GM18505 (cell line): ENCODE measurements around the gene UNK.
"Not testable (repeated sequence)": the region's sequence is repeated elsewhere in the genome, so short reads cannot be mapped to it uniquely, and the experiment has no call there.

Experiments used
- ATAC-seq: cut with Tn5 transposase; IDR thresholded peaks from one replicate; pipeline ENCODE4 v1.9.1; 2021; ENCODE audit not compliant: unreplicated experiment
- POLR2A ChIP-seq: IDR thresholded peaks from 4 replicates; pipeline ENCODE4 v1.6.1; 2011; ENCODE audit warnings: borderline replicate concordance; ENCODE audit not compliant: insufficient read depth, insufficient read length; ENCODE audit errors: extremely low read depth

Gene UNK

DNA sequence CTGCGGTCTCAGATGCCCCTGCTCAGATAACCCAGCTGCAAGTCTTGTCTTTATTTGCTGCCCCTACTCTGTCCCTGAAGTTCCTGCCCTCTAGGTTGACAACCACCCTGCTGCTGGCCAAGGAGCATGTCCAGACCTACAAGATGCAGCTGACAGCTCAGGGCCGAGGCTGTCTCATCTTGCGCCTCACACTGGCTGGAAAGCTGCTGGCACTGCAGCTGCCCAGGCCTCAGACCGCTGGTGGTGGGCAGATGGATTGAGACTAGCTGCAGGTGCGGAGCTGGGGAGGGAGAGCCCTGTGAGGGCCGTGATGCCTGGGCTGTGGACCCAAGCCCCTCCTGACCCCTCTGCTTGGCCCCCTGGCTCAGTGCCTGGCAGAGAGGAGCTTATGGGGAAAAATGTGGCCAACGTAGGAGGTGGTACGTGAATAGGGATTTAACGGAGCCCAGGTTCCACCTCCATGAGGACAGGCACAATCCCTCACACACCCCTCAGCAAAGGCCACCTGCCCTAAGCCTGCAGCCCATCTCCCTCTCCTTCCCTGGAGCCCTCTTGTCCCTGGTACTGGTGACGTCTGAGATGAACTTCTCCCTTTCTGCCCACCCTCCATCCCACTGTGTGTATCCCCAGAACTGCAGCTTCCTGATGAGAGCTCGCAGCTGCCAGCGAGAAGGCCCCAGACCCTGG lies 11.3 kb upstream of the UNK start:
- TF ChIP-seq POLR2A, result no peak
- ATAC-seq, result no peak

DNA sequence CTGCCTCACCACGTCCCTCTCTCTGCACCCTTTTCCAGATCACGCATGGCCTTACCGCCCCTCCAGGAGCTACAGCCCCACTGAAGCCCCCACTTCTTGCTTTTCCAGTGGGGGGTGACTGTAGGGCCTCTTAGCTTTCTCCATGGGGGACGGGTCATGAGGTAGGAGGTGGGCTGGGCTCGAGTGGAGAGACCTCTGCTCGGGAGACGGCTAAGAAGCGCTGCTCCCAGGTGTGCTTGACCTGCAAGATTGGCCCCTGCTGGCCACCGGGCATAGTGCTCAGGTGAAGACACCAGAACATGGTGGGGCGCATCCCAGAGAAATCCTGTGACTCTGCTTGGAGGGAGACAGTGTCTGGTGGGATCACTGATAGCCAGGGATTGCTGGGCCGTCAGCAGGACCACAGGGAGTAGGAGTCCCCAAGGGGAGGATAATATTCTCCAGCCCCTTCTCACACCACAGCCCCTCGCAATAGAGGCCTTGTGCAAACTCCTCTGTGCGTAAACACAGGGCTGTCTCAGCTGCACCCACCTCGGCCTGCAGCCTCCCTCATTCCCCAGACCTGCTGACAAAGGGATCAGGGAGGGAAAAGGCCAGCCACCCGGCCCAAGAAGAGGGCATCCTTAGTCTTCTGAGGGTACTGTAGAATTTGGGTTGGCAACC lies 10.7 kb upstream of the UNK start:
- no peak for TF ChIP-seq POLR2A
- no peak for ATAC-seq

DNA sequence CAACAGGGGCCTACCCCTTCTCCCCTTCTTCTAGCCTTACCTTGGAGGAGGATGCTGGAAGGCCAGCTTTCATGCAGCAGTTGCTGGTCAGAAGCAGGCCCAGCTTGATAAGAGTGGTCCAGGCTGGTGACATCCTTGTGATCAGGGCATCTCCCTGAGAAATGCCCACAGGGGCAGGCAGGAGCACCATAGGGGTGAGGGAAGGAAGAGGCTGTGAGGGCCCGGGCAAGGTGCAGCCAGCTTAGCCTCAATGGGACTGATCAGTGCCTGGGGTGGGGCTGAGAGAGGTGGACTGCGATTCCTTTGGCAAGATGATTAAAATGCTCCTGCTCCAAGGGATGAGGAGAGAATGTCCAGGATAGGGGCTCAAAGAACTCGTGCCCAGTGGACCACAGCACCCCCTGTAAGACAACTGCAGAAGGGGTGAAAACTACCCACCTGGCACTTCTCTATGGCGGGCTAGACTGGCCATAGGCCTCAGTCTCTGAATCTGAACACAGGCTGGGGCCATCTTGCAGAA lies 10.1 kb upstream of the UNK start:
- TF ChIP-seq POLR2A, result no peak
- no peak for ATAC-seq

DNA sequence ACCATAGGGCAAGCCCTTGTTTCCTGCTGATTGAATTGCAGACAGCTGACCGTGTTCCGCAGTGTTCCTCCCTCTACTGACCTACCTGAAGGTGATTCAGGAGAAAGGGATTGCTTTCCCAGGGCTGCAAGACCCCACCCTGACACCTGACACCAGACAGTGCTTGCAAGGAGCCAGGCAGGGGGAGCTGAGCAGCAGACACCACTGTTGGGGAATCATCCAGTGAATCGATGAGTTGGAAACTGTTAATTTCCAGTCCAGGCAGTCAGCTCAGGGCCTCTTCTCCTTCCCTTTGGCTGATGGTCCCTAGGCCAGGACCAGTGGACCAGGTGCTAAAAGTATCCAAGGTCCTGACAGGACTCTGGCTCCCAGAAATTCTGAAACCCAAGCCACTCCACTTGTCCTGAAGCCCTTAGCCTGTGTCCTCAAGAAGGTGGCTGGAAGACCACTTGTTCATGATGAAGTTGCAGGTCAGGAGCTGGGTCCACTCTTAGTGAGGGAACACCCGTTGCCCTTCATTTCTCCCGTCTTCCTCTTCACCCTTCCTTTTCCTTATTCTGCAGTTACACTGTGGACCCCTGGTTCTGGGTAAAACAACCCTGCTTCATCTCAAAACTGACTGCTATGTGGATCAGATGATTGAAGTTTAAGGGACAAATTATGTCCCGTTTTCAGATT lies 9.5 kb upstream of the UNK start:
- TF ChIP-seq POLR2A, result no peak
- ATAC-seq, result no peak

DNA sequence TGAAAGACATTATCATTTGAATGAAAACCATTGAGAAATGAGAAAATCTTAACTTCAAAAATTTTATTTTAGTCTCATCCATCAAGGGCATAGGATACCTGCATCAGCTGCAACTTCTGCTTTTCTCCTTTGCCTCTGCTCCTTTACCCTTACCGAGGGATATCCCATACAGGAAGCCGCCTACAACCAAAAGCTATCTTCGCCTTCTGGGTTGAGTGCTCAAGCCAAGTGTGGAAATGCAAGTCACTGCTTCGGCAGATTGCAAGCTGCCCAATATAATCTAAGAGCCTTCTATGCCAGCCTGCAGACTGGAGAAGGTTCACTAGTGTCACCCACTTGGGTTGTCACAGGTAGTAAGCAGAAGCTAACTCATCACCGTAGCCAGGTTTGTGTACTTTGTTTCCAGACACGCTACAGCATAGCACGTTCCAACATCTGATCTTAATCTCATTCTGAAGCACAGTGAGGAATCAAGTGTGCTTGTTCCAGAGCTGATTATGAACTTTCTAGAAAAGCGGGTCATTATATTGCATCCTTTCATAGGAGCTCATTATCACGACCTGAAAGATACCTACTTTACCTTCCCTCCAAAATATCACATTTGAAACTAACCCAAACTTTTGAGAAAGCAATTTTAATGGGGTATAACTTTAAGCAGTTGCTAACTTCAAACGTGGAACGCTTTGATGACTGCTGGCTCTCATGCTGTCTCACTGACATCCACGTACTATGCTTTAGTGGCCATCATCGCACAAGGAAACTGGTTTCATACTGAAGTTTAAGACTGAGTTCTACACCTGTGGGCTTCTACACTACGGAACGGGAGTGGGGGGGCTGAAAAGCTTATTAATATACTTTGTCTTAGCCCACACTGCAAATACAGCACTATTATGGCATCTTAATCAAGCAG lies 8.0 kb upstream of the UNK start:
- TF ChIP-seq POLR2A, result peak; percentile 39
- ATAC-seq, result no peak

DNA sequence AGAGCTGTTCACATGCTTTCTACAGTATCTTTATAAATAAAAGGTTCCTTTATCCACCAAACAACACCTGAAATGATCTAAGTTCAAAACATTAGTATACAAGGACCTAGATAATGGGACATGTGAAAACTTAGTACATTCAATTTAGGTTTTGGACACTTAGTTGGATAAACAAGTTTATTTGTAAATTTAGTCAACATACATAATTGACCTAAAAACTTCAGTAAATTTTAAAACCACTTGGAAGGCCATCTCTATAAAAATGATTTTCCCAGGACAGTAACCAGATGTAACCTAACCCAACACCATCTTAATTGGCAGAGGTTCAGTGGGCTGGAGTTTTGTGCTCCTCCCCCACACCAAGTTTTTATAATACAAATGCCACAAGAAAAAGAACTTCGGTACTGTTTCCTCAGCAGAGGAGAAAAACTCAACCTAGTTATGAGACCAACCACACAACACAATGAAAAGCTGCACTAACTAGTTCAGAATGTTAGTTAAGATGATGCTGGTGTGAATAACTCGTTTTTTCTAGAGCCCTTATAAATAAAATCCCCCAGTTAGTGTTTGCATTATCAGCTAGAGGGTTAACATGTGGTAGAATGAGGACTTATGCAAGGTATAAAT lies 7.2 kb upstream of the UNK start:
- no peak for ATAC-seq
- TF ChIP-seq POLR2A, result peak; percentile 7

DNA sequence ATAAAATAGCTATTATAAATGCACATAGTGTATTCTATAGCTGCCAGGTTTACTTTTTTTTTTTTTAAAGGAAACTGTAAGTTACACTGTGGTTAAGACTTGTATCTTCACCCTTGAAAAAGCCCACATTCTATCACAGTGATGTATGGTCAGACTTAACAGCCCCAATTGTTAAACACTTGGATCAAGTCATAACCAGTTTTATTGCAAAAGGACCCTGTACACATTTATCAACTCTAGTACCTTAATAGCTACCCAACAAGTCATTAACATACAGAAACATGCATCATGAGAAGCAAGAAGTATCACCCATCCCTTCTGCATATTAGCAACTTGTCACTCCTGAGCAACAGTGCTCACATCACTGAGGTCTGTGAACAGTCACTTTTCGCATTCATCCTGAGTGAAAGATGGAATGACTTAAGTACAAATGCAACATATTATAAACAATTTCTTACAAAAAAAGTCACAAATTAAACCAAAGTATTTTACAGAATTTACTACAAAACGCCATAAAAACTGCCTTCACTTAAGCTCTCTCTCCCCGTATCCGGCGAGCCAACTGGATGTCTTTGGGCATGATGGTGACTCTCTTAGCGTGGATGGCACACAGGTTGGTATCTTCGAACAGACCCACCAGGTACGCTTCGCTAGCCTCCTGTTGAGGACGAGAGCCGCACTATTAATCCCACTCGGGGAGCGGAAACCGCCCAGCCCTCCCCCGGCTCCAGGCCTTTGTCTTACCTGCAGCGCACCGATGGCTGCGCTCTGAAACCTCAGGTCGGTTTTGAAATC lies 6.3 kb upstream of the UNK start:
- TF ChIP-seq POLR2A, result peak; percentile 24

DNA sequence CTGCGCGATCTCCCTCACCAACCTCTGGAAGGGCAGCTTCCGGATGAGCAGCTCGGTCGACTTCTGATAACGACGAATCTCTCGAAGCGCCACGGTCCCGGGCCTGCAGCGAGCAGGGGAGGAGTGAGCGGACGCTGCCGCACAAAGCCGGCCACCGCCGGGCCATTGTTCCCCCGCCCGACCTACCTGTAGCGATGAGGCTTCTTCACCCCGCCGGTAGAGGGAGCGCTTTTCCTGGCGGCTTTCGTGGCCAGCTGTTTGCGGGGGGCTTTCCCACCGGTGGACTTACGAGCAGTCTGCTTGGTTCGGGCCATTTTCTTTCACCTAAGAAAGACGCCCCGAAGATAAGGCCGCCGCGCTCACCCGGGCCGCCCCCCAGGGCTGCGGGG lies 5.8 kb upstream of the UNK start:
- ATAC-seq, result peak; percentile 8
- TF ChIP-seq POLR2A, result no peak

More for the DNA sequence above, 6.3 kb upstream of the UNK start:
- not testable (repeated sequence) for ATAC-seq

DNA sequence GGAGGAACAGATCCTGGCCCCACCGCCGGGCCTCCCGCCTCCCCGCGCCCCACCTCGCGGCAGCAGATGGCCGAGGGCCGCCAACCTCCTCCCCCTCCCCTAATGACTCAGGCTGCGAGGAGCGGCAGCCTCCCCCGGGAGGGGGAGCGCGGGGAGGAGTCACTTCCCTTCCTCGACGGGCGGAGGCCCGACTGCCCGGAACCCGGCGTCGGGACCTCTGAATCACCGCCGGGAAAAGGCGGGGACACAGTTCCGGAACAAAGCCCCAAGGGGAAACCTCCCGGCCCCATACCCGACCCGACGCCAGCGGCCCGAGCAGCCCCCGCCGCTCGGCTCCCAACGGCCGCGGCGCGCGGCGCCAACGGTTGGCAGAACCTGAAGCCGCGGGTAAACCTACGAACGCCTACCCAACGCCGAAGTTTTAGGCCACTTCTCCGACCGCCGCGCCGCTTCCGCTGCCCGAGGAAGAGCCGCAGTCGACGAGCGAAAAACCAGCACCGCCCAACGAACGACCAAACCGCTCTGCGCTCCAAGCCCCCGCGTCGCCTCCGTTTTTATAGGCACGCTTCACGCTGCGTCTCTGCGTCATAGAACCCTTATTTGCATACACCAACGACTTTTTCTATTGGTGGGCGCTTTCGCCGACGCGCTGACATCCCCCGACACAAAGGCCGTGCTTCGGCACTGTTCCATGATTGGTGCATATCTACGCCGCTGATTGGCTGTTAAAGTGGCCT lies 5.2 kb upstream of the UNK start:
- peak; percentile 58 for ATAC-seq
- peak; percentile 100 for TF ChIP-seq POLR2A

DNA sequence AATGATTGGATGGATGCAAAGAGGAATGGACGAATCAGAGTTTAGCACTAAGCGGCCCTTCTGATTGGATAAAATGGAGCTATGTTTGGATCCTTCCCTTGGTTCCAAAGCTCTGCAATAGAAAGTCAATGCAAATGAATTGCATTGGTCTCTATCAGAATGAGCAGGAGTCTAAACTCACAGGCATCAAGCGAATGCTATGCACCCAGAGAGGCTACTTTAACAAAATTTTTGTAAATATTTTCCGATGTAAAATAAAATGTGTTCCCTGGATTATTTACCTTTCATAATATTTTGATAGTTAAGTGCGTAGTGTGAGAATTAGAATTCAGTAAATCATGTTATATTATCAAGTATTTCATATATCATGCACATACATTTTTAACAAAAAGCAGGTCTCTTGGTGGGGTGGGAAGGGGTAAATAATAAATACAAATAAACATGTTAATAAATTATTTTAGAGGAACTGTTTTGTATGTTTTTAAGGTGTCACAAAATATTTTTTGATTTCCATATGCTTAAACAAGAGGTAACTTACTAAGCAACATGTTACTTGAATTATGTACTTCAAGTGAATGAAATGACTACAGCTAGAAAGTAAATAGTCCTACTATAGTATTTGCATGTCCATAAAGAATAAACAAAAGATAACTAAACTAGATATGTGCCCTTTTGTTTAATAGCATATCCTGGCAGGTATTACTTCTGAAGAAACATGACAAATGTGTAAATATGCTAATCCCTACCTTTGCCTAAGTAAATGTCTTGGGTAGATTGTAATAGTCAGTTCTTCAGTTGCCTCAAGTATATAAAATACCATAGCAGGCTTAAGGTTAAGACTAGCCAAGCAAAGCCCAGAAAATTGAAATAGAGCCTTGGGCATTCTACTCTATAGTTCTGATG lies 4.4 kb upstream of the UNK start:
- no peak for ATAC-seq
- TF ChIP-seq POLR2A, result no peak
